ENCODE results near the gene SH3RF3.

Gene SH3RF3

GRCh38 chr2:109091526-109091925, 37.5 kb upstream of the SH3RF3 start:
- peaks cover 2% of the 10 kb centered on the region for H3K27me3 Mint-ChIP-seq (ENCODE audit: low read depth, poor library complexity)
- no peak for DNase-seq
- peaks cover 5% of the 10 kb centered on the region for H3K4me1 Mint-ChIP-seq
- no peak for TF ChIP-seq CTCF (IDR thresholded peaks at IDR 0.05)
- peaks cover 78% of the 10 kb centered on the region for H3K9me3 Mint-ChIP-seq
- no peak overlapping the region for H3K27ac Mint-ChIP-seq
- peaks cover 43% of the 10 kb centered on the region for H3K36me3 Mint-ChIP-seq (ENCODE audit: low read depth)
- H3K4me3 Mint-ChIP-seq: no peak overlapping the region

- DNase-seq: no peak
- Mint-ChIP-seq H3K36me3 (ENCODE audit: low read depth) (peaks cover 33% of the 10 kb centered on the region), H3K4me1 (no peaks in the 10 kb centered on the region), H3K9me3 (peaks cover 78% of the 10 kb centered on the region), H3K27me3 (ENCODE audit: low read depth, poor library complexity) (peaks cover 2% of the 10 kb centered on the region), H3K4me3 (no peak overlapping the region), H3K27ac (no peak overlapping the region)
- no peak for TF ChIP-seq CTCF (IDR thresholded peaks at IDR 0.05)
These were observed 34.9 kb upstream of the SH3RF3 start for GRCh38 chr2:109094144-109094543.

GRCh38 chr2:109098251-109098920, 30.6 kb upstream of the SH3RF3 start:
- no peak for TF ChIP-seq CTCF (IDR thresholded peaks at IDR 0.05)
- peaks cover 43% of the 10 kb centered on the region for H3K9me3 Mint-ChIP-seq
- no peak overlapping the region for H3K4me3 Mint-ChIP-seq
- no peak overlapping the region for H3K27ac Mint-ChIP-seq
- no peaks in the 10 kb centered on the region for H3K27me3 Mint-ChIP-seq (ENCODE audit: low read depth, poor library complexity)
- DNase-seq: no peak
- peaks cover 12% of the 10 kb centered on the region for H3K36me3 Mint-ChIP-seq (ENCODE audit: low read depth)
- peaks cover 11% of the 10 kb centered on the region for H3K4me1 Mint-ChIP-seq

GRCh38 chr2:109098921-109099273, 30.1 kb upstream of the SH3RF3 start:
- H3K27ac Mint-ChIP-seq: no peak overlapping the region
- H3K4me3 Mint-ChIP-seq: no peak overlapping the region
- H3K36me3 Mint-ChIP-seq (ENCODE audit: low read depth): peaks cover 10% of the 10 kb centered on the region
- H3K27me3 Mint-ChIP-seq (ENCODE audit: low read depth, poor library complexity): no peaks in the 10 kb centered on the region
- DNase-seq: no peak
- H3K9me3 Mint-ChIP-seq: peaks cover 39% of the 10 kb centered on the region
- no peak for TF ChIP-seq CTCF (IDR thresholded peaks at IDR 0.05)
- H3K4me1 Mint-ChIP-seq: peaks cover 11% of the 10 kb centered on the region

GRCh38 chr2:109102588-109103233, 26.3 kb upstream of the SH3RF3 start:
- H3K36me3 Mint-ChIP-seq (ENCODE audit: low read depth): peaks cover 4% of the 10 kb centered on the region
- no peak for TF ChIP-seq CTCF (IDR thresholded peaks at IDR 0.05)
- no peak for DNase-seq
- H3K27me3 Mint-ChIP-seq (ENCODE audit: low read depth, poor library complexity): no peaks in the 10 kb centered on the region
- peaks cover 23% of the 10 kb centered on the region for H3K9me3 Mint-ChIP-seq
- no peak overlapping the region for H3K4me3 Mint-ChIP-seq
- peaks cover 11% of the 10 kb centered on the region for H3K4me1 Mint-ChIP-seq
- no peak overlapping the region for H3K27ac Mint-ChIP-seq

- peaks cover 4% of the 10 kb centered on the region for H3K36me3 Mint-ChIP-seq (ENCODE audit: low read depth)
- no peak for TF ChIP-seq CTCF (IDR thresholded peaks at IDR 0.05)
- no peak overlapping the region for H3K27ac Mint-ChIP-seq
- H3K27me3 Mint-ChIP-seq (ENCODE audit: low read depth, poor library complexity): peaks cover 3% of the 10 kb centered on the region
- H3K4me1 Mint-ChIP-seq: peaks cover 21% of the 10 kb centered on the region
- DNase-seq: no peak
- no peak overlapping the region for H3K4me3 Mint-ChIP-seq
- H3K9me3 Mint-ChIP-seq: peaks cover 20% of the 10 kb centered on the region
These were observed 23.9 kb upstream of the SH3RF3 start for GRCh38 chr2:109105113-109105512.
